Measurements from ENCODE around the gene SFMBT1.

GRCh38 chr3:52907497-52907896, 138.4 kb downstream of the SFMBT1 start:
- no peak for TF ChIP-seq HNF4G (IDR thresholded peaks at IDR 0.05)
- TF ChIP-seq, protein P1, sequence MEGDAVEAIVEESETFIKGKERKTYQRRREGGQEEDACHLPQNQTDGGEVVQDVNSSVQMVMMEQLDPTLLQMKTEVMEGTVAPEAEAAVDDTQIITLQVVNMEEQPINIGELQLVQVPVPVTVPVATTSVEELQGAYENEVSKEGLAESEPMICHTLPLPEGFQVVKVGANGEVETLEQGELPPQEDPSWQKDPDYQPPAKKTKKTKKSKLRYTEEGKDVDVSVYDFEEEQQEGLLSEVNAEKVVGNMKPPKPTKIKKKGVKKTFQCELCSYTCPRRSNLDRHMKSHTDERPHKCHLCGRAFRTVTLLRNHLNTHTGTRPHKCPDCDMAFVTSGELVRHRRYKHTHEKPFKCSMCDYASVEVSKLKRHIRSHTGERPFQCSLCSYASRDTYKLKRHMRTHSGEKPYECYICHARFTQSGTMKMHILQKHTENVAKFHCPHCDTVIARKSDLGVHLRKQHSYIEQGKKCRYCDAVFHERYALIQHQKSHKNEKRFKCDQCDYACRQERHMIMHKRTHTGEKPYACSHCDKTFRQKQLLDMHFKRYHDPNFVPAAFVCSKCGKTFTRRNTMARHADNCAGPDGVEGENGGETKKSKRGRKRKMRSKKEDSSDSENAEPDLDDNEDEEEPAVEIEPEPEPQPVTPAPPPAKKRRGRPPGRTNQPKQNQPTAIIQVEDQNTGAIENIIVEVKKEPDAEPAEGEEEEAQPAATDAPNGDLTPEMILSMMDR (IDR thresholded peaks at IDR 0.05; ENCODE audit: low read depth, low read length, missing input control): no peak
- TF ChIP-seq RAD21 (IDR thresholded peaks at IDR 0.05): no peak
- TF ChIP-seq YY1 (IDR thresholded peaks at IDR 0.05): no peak
- no peak for TF ChIP-seq GABPA (IDR thresholded peaks at IDR 0.05 in 1 of 2, conservative IDR thresholded peaks at IDR 0.05 in 1 of 2)
- TF ChIP-seq SP1 (IDR thresholded peaks at IDR 0.05): no peak
- TF ChIP-seq, protein P2, sequence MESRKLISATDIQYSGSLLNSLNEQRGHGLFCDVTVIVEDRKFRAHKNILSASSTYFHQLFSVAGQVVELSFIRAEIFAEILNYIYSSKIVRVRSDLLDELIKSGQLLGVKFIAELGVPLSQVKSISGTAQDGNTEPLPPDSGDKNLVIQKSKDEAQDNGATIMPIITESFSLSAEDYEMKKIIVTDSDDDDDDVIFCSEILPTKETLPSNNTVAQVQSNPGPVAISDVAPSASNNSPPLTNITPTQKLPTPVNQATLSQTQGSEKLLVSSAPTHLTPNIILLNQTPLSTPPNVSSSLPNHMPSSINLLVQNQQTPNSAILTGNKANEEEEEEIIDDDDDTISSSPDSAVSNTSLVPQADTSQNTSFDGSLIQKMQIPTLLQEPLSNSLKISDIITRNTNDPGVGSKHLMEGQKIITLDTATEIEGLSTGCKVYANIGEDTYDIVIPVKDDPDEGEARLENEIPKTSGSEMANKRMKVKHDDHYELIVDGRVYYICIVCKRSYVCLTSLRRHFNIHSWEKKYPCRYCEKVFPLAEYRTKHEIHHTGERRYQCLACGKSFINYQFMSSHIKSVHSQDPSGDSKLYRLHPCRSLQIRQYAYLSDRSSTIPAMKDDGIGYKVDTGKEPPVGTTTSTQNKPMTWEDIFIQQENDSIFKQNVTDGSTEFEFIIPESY (IDR thresholded peaks at IDR 0.05): no peak
- no peak for TF ChIP-seq ATF3 (IDR thresholded peaks at IDR 0.05)
- TF ChIP-seq MAX (IDR thresholded peaks at IDR 0.05): no peak
- TF ChIP-seq EGR1 (IDR thresholded peaks at IDR 0.05; ENCODE audit: low read depth in 2 of 2): no peak
- no peak for TF ChIP-seq REST (IDR thresholded peaks at IDR 0.05)
- no peak for TF ChIP-seq RXRA (IDR thresholded peaks at IDR 0.05)

Measured in liver (tissue), 3 donors.